IPS DF 4.7 (cell line): ENCODE measurements around the gene ACIN1.
"Not testable (repeated sequence)": the region's sequence is repeated elsewhere in the genome, so short reads cannot be mapped to it uniquely, and the experiment has no call there.

ENCODE experiments used
- DNase-seq: peaks from one replicate; pipeline ENCODE4 v3.0.0-alpha.2; 2013; ENCODE audit warnings: low spot score; ENCODE audit errors: extremely low read depth

ACIN1 gene

DNA sequence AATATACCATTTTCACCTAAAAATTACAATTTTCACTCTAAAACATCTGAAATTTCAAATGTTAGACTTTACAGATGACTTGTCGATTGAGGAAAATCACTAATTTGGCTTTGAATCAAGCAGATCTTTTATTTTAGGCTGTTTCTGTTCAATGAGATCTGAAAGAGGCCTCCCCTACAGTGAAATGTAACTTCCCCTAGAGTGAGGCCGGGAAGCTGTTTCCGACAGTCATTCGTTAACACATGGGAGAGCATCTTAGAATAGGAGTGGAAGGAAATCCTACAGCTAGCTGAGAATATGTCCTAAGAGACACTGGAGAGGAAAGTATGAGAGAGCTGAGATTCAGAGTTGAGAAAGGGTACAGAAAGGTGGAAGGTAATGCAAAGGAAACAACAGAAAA lies 79.3 kb downstream of the ACIN1 start:
- no peak for DNase-seq

DNA sequence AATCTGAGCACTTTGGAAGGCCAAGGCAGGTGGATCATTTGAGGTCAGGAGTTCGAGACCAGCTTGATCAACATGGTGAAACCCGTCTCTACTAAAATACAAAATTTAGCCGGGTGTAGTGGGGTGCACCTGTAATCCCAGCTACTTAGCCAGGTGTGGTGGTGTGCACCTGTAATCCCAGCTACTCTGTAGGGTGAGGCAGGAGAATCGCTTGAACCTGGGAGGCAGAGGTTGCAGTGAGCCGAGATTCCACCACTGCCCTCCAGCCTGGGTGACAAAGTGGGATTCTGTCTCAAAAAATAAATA lies 81.2 kb downstream of the ACIN1 start:
- DNase-seq, result not testable (repeated sequence)

DNA sequence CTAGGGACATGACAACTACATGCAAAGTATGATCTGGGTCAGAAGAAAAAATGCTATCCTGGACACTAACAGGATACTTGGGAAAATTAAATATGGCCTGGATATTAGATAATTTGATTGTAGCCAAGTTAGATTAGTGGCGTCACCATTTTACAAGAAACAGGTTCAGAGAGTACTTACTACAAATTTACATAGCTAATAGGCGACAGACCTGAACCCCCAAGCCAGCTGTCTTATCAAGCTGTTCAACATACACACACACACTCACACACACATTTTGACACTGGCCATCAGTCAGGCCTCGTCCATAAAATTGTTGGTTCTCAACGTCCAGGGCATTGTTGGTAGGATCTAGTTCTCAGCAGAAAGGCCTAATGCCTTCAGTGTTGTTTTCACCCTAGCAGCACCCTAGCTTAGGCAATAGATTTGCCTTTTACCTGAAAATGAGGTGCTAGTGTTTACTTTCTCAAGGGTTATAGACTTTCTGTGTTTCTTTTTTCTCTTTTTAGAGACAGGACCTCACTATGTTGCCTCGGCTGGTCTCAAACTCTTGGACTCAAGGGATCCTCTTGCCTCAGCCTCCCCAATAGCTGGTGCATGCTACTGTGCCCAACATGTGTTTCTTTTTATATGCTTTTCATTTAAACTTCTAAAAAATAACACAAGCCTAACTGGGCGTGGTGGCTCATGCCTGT lies 81.7 kb downstream of the ACIN1 start:
- DNase-seq, result no peak

DNA sequence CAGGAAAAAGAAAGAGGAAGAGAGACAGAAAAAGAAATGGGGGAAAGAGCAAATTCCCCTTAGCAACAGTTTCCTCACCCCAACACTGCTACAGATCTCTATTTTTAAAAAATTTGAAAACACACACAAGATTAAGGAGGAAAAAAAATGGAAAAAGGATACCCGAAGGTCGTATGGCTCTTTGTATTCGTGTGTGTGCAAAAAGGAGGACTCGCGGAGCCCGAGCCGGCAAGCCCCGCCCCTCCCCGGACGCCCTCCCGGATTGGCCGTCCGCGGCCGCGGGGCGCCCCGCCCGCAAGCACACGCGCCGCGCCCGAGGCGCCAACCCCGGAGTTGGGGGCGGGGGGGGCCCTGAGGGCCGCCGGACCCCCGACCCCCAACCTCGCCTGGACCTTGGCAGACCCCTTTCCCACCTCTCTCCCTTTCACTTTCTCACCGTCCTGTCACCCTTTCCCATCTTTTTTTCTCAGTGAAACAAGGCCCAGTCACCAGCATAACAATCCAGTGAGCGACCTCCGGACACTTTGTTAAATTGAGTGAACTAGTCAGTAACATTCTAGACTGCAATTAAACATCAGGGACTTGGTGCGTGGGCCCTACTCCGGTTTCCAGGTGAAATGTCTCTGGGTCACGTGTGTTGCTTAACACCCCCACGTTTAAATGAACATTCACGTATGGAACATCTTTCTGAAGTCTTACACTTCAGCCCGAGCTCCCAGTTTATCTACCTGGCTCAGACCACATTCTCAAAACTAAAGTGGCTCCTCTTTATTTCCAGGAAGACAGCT lies 84.8 kb downstream of the ACIN1 start, which contains the start of gene C14orf93:
Gene C14orf93, minus strand, starts transcription at position 205 of the 788 bp plus-strand sequence. CDS start 11,120 bp downstream, outside the sequence.
- DNase-seq, result no peak

DNA sequence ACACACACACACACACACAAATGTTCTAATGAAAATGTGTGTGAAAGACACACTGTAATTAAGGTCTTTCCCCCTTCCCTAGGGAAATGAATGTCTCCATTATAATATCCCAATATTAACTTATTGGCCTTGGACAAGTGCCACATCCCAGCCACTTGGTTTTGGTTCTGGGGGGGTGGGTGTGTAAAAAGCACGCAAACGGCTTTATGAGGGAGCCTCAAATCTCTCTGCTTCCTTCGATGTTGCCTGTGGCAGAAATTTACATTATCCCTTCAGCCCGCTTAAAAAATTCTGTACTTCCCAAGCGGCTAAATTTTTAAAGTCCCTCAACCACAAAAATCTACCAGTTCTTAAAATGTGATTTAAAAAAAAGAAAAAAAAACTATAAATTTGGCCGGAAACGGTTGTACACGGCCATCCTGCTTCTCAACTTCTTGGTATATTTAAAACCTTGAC lies 85.4 kb downstream of the ACIN1 start:
- DNase-seq, result no peak

DNA sequence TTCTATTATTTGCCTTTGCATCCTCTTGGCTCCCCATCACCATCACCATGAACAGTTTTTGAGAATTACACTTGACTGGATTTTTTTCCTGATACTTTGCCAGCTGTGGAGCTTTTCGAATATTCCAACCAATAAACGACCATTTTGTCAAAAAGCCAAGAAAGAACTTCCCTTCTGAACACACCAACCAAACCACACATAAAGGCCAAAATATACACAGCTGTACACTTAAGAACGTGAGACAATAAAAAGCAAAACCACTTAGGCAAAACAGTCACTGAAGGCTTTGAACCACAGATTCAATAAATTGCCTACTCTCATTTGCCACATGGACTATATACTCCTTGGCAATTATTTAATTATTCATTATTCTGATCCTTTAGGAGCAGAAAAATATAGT lies 86.1 kb downstream of the ACIN1 start:
- no peak for DNase-seq
